ENCODE results near the gene CDH23. TPM values are rescaled to one million over a fixed set of nuclear protein-coding genes. Genes with fewer than 3 reads are reported as not detected.

The CDH23 gene
- total and polyA plus RNA-seq, 2 experiments from 2014 or later = 0.30 to 1.5 TPM

- Histone ChIP-seq H2AFZ (no peak overlapping the region), H3K4me2 (no peak overlapping the region)
Measured at GRCh38 chr10:71413581-71413980, 16.9 kb downstream of the CDH23 start.

DNA sequence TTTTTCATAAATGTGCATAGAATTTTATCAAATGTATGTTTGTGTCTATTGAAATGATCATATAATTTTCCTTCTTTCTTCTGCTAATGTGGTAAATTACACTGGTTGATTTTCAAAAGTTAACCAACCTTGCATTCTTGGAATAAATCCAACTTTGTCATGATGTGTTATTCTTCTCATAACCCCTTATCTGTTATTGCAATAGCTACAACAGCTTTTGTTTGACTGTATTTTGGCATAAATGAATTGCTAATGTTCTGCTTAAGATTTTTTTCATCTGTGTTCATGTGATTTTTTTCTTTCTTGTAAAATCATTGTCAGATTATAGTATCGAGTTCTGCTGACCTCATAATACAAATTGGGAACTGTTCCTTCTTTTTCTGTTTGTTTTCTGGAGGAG lies 17.6 kb downstream of the CDH23 start:
- no peak for DNase-seq (ENCODE audit: low spot score)
- TF ChIP-seq EZH2phosphoT487 (IDR thresholded peaks at IDR 0.05; ENCODE audit: low read depth, severe bottlenecking, unreplicated experiment) = no peak
- TF ChIP-seq EZH2 (IDR thresholded peaks at IDR 0.05; ENCODE audit: borderline replicate concordance) = no peak
- no peak for TF ChIP-seq CTCF (IDR thresholded peaks at IDR 0.05; ENCODE audit: poor library complexity)
- no peaks in the 10 kb centered on the region for H3K4me1 ChIP-seq (ENCODE audit: insufficient read depth)
- no peak overlapping the region for H3K4me3 ChIP-seq
- WGBS (ENCODE audit: low lambda C conversion rate, missing lambda C conversion rate) = 68% methylated on average over 1 of the region's 1 CpG
- H3K27ac ChIP-seq = no peak overlapping the region
- H3K79me2 ChIP-seq = no peaks in the 10 kb centered on the region
- no peak overlapping the region for H3K4me2 ChIP-seq
- no peaks in the 10 kb centered on the region for H3K9me2 ChIP-seq (replicated peaks; ENCODE audit: insufficient read depth)
- no peaks in the 10 kb centered on the region for H4K20me1 ChIP-seq (ENCODE audit: insufficient read depth, poor library complexity, severe bottlenecking)
- no peaks in the 10 kb centered on the region for H3K9me3 ChIP-seq (ENCODE audit: low read depth)
- H2AFZ ChIP-seq = no peak overlapping the region
- peaks cover 6% of the 10 kb centered on the region for H3K27me3 ChIP-seq
- H3K36me3 ChIP-seq (replicated peaks; ENCODE audit: insufficient read depth, low read depth) = no peaks in the 10 kb centered on the region

More at GRCh38 chr10:71413581-71413980, 16.9 kb downstream of the CDH23 start:
- no peaks in the 10 kb centered on the region for H3K79me2 ChIP-seq
- no peak overlapping the region for H3K4me3 ChIP-seq
- H3K9me2 ChIP-seq (replicated peaks; ENCODE audit: insufficient read depth) = no peaks in the 10 kb centered on the region
- no peak for TF ChIP-seq EZH2 (IDR thresholded peaks at IDR 0.05; ENCODE audit: borderline replicate concordance)
- TF ChIP-seq EZH2phosphoT487 (IDR thresholded peaks at IDR 0.05; ENCODE audit: low read depth, severe bottlenecking, unreplicated experiment) = no peak
- TF ChIP-seq CTCF (IDR thresholded peaks at IDR 0.05; ENCODE audit: poor library complexity) = no peak
- no peak for DNase-seq (ENCODE audit: low spot score)
- H3K36me3 ChIP-seq (replicated peaks; ENCODE audit: insufficient read depth, low read depth) = no peaks in the 10 kb centered on the region
- H3K27me3 ChIP-seq = peaks cover 6% of the 10 kb centered on the region
- H4K20me1 ChIP-seq (ENCODE audit: insufficient read depth, poor library complexity, severe bottlenecking) = no peaks in the 10 kb centered on the region
- H3K4me1 ChIP-seq (ENCODE audit: insufficient read depth) = no peaks in the 10 kb centered on the region
- no peaks in the 10 kb centered on the region for H3K9me3 ChIP-seq (ENCODE audit: low read depth)
- no peak overlapping the region for H3K27ac ChIP-seq

- Histone ChIP-seq H3K27ac (no peak overlapping the region), H2AFZ (no peak overlapping the region), H3K36me3 (replicated peaks; ENCODE audit: insufficient read depth, low read depth) (no peaks in the 10 kb centered on the region), H3K9me3 (ENCODE audit: low read depth) (no peaks in the 10 kb centered on the region), H3K79me2 (no peaks in the 10 kb centered on the region), H3K4me1 (ENCODE audit: insufficient read depth) (no peaks in the 10 kb centered on the region), H3K27me3 (peaks cover 6% of the 10 kb centered on the region), H3K4me3 (no peak overlapping the region), H4K20me1 (ENCODE audit: insufficient read depth, poor library complexity, severe bottlenecking) (no peaks in the 10 kb centered on the region), H3K4me2 (no peak overlapping the region), H3K9me2 (replicated peaks; ENCODE audit: insufficient read depth) (no peaks in the 10 kb centered on the region)
- no peak for DNase-seq (ENCODE audit: low spot score)
- TF ChIP-seq CTCF (IDR thresholded peaks at IDR 0.05; ENCODE audit: poor library complexity) (no peak), EZH2phosphoT487 (IDR thresholded peaks at IDR 0.05; ENCODE audit: low read depth, severe bottlenecking, unreplicated experiment) (no peak), EZH2 (IDR thresholded peaks at IDR 0.05; ENCODE audit: borderline replicate concordance) (no peak)
Measured at GRCh38 chr10:71419002-71419540, 22.4 kb downstream of the CDH23 start.

- DNase-seq (ENCODE audit: low spot score) = no peak
- Histone ChIP-seq H3K9me3 (ENCODE audit: low read depth) (no peaks in the 10 kb centered on the region), H3K4me3 (no peak overlapping the region), H3K4me1 (ENCODE audit: insufficient read depth) (no peaks in the 10 kb centered on the region), H2AFZ (no peak overlapping the region), H3K27me3 (peaks cover under 1% of the 10 kb centered on the region), H3K9me2 (replicated peaks; ENCODE audit: insufficient read depth) (no peaks in the 10 kb centered on the region), H3K27ac (no peak overlapping the region), H3K79me2 (no peaks in the 10 kb centered on the region), H3K4me2 (no peak overlapping the region), H4K20me1 (ENCODE audit: insufficient read depth, poor library complexity, severe bottlenecking) (no peaks in the 10 kb centered on the region), H3K36me3 (replicated peaks; ENCODE audit: insufficient read depth, low read depth) (no peaks in the 10 kb centered on the region)
- 86% methylated on average over 2 of the region's 2 CpGs for WGBS (ENCODE audit: low lambda C conversion rate, missing lambda C conversion rate)
- no peak for TF ChIP-seq CTCF (IDR thresholded peaks at IDR 0.05; ENCODE audit: poor library complexity)
- no peak for TF ChIP-seq EZH2phosphoT487 (IDR thresholded peaks at IDR 0.05; ENCODE audit: low read depth, severe bottlenecking, unreplicated experiment)
- no peak for TF ChIP-seq EZH2 (IDR thresholded peaks at IDR 0.05; ENCODE audit: borderline replicate concordance)
Measured at GRCh38 chr10:71419750-71420149, 23.0 kb downstream of the CDH23 start.
